GM12872 (cell line): ENCODE measurements around the gene OST4.

Experiments
- TF ChIP-seq, protein P1 (sequence below): IDR thresholded peaks from 3 replicates; pipeline ENCODE4 v1.5.1; 2011; ENCODE audit warnings: low read depth, mild to moderate bottlenecking, low read length, moderate library complexity; ENCODE audit not compliant: insufficient read depth

The OST4 gene

GRCh38 chr2:27078267-27079194 lies 7.1 kb upstream of the OST4 start, which contains the start of gene EMILIN1:
Gene EMILIN1, plus strand, starts transcription at chr2:27078615. Its CDS starts 451 bp downstream, at chr2:27079066.
- TF ChIP-seq, protein P1, sequence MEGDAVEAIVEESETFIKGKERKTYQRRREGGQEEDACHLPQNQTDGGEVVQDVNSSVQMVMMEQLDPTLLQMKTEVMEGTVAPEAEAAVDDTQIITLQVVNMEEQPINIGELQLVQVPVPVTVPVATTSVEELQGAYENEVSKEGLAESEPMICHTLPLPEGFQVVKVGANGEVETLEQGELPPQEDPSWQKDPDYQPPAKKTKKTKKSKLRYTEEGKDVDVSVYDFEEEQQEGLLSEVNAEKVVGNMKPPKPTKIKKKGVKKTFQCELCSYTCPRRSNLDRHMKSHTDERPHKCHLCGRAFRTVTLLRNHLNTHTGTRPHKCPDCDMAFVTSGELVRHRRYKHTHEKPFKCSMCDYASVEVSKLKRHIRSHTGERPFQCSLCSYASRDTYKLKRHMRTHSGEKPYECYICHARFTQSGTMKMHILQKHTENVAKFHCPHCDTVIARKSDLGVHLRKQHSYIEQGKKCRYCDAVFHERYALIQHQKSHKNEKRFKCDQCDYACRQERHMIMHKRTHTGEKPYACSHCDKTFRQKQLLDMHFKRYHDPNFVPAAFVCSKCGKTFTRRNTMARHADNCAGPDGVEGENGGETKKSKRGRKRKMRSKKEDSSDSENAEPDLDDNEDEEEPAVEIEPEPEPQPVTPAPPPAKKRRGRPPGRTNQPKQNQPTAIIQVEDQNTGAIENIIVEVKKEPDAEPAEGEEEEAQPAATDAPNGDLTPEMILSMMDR, result no peak

DNA sequence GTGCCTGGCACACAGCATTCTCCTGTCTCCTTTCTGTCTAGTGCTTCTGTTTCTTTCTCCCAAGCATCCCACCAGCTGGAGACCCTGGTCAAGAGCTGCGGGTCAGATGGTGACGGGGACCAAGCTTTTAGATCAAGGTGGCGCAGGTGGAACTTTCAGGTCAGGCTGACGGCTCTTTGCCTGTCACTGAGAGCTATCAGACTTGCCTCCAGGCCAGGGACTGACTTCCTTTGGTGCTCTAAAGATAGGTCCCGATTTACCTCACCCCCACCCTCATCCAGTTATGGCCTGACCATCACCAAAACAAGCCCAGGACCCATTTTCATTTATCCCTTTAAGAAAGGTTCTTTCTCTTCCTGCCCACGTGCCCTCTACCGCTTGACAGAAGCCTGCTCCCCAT lies 5.8 kb upstream of the OST4 start:
- TF ChIP-seq, protein P1, result no peak

DNA sequence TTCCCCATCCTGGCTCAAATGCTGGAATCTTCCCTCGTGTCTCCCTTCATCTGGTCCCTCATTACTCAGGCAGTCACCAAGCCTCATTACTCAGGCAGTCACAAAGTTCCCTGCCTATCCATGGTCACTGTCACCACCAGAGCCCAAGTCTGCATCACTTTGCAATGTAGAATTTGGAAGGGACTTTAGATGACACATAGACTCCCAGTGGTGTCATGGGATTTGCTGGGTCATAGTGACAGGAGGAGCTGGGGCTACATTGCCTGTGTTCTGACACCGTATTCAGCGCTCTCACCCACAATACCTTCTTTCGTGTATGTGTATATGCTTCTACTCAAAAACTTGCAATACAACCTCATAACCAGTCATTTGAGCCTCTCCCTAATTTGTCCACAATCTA lies 4.9 kb upstream of the OST4 start:
- TF ChIP-seq, protein P1, result no peak

GRCh38 chr2:27074738-27075565 lies 3.5 kb upstream of the OST4 start:
- TF ChIP-seq, protein P1, result no peak

DNA sequence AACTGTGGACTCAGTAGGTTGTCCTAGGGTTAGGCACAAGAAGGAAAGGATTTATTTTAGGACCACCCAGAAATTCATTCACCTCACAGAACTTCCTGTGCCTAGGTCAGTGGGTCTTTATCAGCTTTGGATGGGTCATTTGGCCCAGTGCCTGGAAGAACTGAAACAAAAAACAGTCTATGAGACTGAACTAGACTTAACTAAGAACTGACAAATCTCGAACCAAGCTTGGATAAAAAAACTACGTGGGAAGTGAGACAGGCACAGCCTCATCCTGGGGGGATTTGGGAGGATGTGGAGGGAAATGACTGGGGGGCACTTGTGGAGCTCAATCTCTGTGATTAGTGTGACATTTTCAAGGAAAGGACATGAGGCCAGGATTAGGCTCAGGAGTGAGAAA lies 2.3 kb upstream of the OST4 start:
- TF ChIP-seq, protein P1, result no peak

DNA sequence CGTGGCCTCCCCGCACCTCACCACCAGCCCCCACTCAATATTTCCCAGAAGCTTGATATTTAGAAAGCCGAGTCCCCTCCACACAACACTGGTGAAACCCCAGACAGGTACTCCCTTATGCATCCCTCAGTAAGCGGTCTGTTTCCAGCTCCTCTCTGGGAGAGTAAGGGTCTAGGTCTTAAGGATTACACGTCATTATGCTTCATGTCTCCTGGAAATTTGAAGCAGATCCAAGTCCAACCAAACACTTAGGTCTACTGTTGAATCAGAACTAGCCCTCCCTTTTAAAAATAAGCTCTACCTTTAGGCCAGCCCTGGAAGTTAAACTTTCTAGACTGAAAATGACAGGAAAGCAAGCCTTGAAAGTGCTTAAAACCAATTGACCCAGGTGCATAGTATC lies 1.5 kb upstream of the OST4 start:
- TF ChIP-seq, protein P1, result no peak

GRCh38 chr2:27071990-27072830 lies 756 bp upstream of the OST4 start:
- TF ChIP-seq, protein P1, result no peak
